22Rv1 (cell line): Measurements from ENCODE around the gene KCNC4.

Source experiments
- H3K27ac ChIP-seq: fragments of 450-650 bp; 2 replicates; pipeline ENCODE4 v1.5.1; 2017
- ZFX ChIP-seq: fragments of 450-650 bp; IDR thresholded peaks from 2 replicates; pipeline ENCODE4 v1.6.1; 2017; ENCODE audit warnings: antibody characterized with exemption, borderline replicate concordance
- TF ChIP-seq, protein P1 (sequence below): fragments of 450-650 bp; IDR thresholded peaks from 2 replicates; pipeline ENCODE4 v1.5.1; 2017; ENCODE audit warnings: mild to moderate bottlenecking

The KCNC4 gene

DNA sequence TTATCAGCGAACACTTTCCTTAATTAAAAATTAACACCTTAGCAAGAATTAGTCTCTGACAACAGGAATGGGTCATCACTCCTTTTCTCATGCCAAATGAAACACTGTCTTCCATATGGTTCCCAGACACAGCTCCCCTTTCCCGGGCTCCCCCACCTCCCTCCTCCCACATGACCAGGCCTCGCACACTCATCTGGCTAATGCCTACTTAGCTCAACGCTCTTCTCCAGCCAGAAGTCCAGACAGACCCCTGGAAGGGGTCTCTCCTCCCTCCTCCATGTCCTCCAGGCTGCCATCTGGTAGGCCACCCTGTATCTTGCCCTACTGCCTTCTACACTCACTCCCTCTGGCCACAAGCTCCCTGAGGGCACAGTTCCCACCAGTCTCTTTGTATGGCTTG lies 39.9 kb downstream of the KCNC4 start:
- H3K27ac ChIP-seq: no peak overlapping the region
- TF ChIP-seq, protein P1, sequence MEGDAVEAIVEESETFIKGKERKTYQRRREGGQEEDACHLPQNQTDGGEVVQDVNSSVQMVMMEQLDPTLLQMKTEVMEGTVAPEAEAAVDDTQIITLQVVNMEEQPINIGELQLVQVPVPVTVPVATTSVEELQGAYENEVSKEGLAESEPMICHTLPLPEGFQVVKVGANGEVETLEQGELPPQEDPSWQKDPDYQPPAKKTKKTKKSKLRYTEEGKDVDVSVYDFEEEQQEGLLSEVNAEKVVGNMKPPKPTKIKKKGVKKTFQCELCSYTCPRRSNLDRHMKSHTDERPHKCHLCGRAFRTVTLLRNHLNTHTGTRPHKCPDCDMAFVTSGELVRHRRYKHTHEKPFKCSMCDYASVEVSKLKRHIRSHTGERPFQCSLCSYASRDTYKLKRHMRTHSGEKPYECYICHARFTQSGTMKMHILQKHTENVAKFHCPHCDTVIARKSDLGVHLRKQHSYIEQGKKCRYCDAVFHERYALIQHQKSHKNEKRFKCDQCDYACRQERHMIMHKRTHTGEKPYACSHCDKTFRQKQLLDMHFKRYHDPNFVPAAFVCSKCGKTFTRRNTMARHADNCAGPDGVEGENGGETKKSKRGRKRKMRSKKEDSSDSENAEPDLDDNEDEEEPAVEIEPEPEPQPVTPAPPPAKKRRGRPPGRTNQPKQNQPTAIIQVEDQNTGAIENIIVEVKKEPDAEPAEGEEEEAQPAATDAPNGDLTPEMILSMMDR: no peak
- TF ChIP-seq ZFX: no peak

DNA sequence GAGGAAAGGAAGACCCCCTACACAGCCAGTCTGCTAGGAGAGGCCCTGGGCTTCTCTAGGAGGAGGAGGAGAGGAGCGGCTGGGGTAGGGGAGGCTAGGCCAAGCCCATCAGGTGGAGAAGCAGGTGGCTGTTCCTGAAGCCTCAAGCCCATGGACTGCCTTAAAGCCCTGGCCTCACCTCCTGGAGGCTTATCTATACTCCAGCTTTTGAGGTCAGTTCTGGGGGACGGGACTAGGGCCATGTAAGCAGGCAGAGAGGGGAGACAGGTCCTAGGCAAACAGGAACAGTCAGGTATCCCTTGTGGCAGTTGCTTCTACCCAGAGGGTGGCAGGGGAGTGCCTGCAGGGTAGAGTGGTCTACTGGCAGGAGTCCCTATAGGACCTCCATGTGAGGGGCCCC lies 40.6 kb downstream of the KCNC4 start:
- H3K27ac ChIP-seq: no peak overlapping the region
- TF ChIP-seq ZFX: no peak
- TF ChIP-seq, protein P1: no peak

DNA sequence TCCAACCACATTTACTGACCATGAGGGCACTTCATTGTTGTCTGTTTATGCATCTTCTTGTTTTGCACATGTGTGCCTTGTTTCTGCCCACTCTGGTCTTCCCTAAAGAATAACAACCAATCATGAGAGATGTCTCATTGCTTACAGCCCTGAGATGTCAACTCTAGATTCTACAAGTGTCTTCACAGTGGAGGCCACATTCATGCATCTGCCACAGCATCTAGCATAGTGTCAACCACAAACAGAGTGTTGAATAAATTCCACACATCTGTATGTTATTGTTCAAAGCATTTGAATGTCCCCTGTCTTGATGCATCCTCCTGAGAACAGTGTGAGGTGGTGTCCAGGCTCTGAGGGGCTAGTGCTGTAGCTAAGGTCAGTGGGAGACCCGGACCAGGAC lies 43.1 kb downstream of the KCNC4 start:
- no peak overlapping the region for H3K27ac ChIP-seq
- no peak for TF ChIP-seq ZFX
- TF ChIP-seq, protein P1: no peak

DNA sequence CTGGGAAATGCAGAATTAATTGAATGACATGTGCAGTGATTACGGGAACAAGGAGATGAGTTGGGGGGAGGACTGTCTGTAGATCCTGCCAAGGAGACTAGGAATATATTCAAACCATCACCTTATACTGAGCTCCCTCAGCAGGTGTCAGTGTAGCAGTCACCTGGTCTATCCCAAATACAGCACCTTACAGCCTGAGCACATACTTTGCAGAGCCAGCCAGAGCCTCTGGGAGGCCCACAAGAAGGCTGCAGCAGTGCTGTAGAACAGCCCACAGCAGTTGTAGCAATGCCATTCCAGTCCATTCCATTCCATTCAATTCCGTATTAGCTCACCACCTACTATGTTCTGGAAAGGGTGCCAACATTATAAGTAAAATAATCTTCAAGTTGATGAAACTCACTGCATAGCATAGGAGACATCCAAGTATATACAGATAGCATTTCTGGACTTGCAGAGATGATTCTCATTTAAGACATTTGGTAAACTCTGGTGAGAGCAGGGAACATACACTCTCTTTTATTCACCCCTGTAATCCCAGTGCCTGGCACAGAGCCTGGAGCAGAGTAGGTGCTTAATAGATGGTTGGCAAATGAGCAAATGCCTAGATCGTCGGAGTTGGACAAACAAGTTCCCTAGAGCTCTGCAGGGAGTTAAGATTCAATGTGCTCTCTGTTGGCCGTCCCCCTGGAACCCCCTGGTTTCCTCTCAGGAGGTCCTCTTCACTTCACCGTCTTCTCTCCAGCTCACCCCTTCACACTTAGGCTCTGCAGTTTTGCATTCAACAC lies 44.7 kb downstream of the KCNC4 start:
- H3K27ac ChIP-seq: no peak overlapping the region
- no peak for TF ChIP-seq ZFX
- TF ChIP-seq, protein P1: no peak

DNA sequence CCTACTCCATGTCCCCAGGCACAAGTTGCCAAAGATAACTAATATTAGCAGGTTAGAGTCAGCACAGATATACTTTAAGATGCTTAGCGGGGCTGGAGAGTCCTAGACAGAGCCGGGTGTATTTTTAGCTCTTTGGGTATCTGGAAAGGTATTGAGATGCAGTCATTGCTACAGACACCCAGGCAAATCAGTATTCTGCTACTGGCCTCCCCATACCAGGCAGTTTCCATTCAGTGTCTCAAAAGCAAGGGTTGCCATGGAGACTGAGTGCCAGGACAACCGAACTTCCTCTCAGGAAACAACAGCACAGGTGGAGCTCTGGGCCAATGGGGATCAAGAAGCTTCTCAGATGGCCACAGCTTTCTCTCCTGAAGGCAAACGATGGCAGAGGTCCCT lies 45.3 kb downstream of the KCNC4 start:
- H3K27ac ChIP-seq: no peak overlapping the region

DNA sequence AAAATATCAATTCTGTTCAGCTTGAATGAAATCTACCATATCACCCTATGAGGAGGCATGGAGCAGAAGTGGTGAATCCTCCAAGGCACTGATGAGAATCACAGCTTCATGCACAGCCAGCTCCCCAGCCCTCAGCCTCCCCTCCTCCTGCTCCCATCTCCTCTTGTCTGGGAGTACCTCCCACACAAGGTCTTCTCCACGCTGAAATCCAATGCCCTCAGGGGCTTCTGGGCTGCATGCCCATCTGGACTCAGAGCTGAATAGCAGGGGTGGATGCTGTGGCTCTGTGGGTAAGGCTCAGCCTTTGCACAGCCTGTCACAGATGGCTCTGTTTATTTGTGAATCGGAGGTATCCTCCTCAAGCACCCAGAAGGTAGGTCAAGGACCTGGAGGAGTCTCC lies 48.6 kb downstream of the KCNC4 start:
- H3K27ac ChIP-seq: no peak overlapping the region
- no peak for TF ChIP-seq ZFX
- TF ChIP-seq, protein P1: no peak

More for the DNA sequence above, 45.3 kb downstream of the KCNC4 start:
- TF ChIP-seq, protein P1: no peak
- no peak for TF ChIP-seq ZFX

DNA sequence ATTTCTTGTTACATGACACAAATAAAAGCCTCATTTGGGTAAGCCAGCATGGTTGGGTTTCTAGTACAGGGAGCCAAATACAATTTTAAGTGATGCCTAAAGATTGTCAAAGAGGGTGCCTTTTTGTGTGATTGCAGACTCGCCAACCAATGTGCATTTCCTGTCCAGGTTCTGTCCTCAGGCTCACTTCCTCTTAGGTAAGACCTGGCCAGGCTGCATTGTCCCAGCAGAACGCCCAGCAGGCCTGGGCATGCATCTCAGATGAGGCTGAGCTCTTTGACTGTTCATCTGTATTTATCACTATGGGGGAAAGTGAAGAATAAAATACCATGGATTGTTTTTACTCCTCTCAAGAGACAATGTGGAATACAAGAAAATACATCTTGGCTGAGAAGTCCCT lies 49.7 kb downstream of the KCNC4 start:
- TF ChIP-seq ZFX: no peak
- TF ChIP-seq, protein P1: no peak

More for the DNA sequence above, 49.7 kb downstream of the KCNC4 start:
- no peak overlapping the region for H3K27ac ChIP-seq
